HCT116 (cell line): ENCODE results near the gene CWC22.

Experiments used
- YY1 ChIP-seq: IDR thresholded peaks from 2 replicates; pipeline ENCODE4 v1.6.1; 2011; ENCODE audit warnings: low read length, low read depth, moderate library complexity, mild to moderate bottlenecking; ENCODE audit not compliant: insufficient replicate concordance; ENCODE audit errors: extremely low read depth
- TF ChIP-seq, protein P1 (sequence below), 3 experiments: fragments of 200-600 bp in 1 of 3; sonication (generic) in 1 of 3; IDR thresholded peaks in 2 of 3; conservative IDR thresholded peaks in 1 of 3; 2 replicates each; pipeline ENCODE4 v1.5.1; 2012 to 2017; ENCODE audit warnings: low read depth in 2 of 3, low read length in 2 of 3, antibody characterized with exemption in 1 of 3, borderline replicate concordance in 1 of 3, control low read depth in 1 of 3, mild to moderate bottlenecking in 1 of 3, mixed read lengths in 1 of 3, mixed run types in 1 of 3, moderate library complexity in 1 of 3; ENCODE audit not compliant: insufficient read depth in 1 of 3

DNA sequence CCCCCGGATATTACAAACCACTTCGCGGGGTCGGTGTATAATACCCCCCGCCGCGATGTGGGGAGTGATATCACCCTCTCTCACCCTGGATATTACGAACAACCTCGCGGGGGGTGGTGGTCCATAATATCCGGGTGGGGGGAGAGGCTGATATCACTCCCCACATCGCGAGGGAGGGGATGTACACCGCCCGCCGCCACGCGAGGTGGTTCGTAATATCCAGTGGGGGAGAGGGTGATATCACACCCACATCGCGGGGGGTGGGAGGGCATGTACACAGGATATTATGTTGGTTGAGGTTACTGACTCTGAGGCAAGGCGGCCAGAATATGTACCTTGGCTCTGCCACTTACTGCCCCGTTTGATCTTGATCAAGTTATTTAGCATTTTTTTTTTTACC is 14.8 kb upstream of the CWC22 start:
- no peak for TF ChIP-seq YY1
- TF ChIP-seq, protein P1, sequence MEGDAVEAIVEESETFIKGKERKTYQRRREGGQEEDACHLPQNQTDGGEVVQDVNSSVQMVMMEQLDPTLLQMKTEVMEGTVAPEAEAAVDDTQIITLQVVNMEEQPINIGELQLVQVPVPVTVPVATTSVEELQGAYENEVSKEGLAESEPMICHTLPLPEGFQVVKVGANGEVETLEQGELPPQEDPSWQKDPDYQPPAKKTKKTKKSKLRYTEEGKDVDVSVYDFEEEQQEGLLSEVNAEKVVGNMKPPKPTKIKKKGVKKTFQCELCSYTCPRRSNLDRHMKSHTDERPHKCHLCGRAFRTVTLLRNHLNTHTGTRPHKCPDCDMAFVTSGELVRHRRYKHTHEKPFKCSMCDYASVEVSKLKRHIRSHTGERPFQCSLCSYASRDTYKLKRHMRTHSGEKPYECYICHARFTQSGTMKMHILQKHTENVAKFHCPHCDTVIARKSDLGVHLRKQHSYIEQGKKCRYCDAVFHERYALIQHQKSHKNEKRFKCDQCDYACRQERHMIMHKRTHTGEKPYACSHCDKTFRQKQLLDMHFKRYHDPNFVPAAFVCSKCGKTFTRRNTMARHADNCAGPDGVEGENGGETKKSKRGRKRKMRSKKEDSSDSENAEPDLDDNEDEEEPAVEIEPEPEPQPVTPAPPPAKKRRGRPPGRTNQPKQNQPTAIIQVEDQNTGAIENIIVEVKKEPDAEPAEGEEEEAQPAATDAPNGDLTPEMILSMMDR (IDR thresholded peaks at IDR 0.05 in 2 of 3, conservative IDR thresholded peaks at IDR 0.05 in 1 of 3; ENCODE audit: borderline replicate concordance in 1 of 3, insufficient read depth in 1 of 3, low read depth in 2 of 3, low read length in 2 of 3): no peak
